Measurements from ENCODE around the gene AVPR1B. TPM values are rescaled to one million over a fixed set of nuclear protein-coding genes. Genes with fewer than 3 reads are reported as not detected.

The AVPR1B gene
- total RNA-seq, 1 experiment from 2014 or later = not detected

DNA sequence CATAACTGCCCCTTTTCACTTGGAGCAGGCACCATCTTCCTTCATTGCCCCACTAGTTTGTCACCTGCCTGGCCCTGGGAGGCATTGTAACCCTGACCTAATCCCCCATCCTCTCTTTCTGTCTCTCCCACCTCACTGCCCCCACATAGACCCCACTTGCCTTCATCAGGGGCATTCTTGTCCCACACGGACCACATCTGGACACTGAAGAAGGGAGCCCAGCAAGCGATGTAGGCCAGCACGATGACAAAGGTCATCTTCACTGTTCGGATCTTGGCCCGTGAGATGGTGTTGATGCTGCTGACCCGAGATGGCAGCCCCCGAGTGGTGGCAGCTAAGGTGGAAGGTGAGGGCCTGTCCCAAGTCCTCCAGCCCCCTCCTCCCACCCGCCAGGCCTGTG lies 1.4 kb downstream of the AVPR1B start:
- no peak overlapping the region for H3K27ac Mint-ChIP-seq (ENCODE audit: unreplicated experiment)
- CTCF ChIA-PET = no interaction called here
- H3K27me3 Mint-ChIP-seq (ENCODE audit: insufficient read depth, unreplicated experiment) = peaks cover 22% of the 10 kb centered on the region
- no peak overlapping the region for H3K4me3 ChIP-seq (ENCODE audit: low read depth, low read length)
- TF ChIP-seq, protein P1, sequence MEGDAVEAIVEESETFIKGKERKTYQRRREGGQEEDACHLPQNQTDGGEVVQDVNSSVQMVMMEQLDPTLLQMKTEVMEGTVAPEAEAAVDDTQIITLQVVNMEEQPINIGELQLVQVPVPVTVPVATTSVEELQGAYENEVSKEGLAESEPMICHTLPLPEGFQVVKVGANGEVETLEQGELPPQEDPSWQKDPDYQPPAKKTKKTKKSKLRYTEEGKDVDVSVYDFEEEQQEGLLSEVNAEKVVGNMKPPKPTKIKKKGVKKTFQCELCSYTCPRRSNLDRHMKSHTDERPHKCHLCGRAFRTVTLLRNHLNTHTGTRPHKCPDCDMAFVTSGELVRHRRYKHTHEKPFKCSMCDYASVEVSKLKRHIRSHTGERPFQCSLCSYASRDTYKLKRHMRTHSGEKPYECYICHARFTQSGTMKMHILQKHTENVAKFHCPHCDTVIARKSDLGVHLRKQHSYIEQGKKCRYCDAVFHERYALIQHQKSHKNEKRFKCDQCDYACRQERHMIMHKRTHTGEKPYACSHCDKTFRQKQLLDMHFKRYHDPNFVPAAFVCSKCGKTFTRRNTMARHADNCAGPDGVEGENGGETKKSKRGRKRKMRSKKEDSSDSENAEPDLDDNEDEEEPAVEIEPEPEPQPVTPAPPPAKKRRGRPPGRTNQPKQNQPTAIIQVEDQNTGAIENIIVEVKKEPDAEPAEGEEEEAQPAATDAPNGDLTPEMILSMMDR (IDR thresholded peaks at IDR 0.05; ENCODE audit: insufficient read depth in 1 of 2, low read depth in 1 of 2, low read length in 1 of 2, severe bottlenecking in 1 of 2, unreplicated experiment in 1 of 2) = no peak
- H3K36me3 ChIP-seq (ENCODE audit: control insufficient read depth, insufficient read depth, low read length) = no peaks in the 10 kb centered on the region
- no TSS peak for BruUV-seq (replicated peaks)
- peaks cover 13% of the 10 kb centered on the region for H3K4me1 Mint-ChIP-seq (ENCODE audit: low read depth, unreplicated experiment)
- POLR2A ChIA-PET = no interaction called here
- peaks cover 10% of the 10 kb centered on the region for H3K9me3 Mint-ChIP-seq (ENCODE audit: unreplicated experiment)
- intact Hi-C loops (cut with micrococcal nuclease; ENCODE audit: unreplicated experiment) = no loop called here
- H3K4me3 Mint-ChIP-seq (ENCODE audit: unreplicated experiment) = no peak overlapping the region
- H3K4me1 ChIP-seq = no peaks in the 10 kb centered on the region
- H3K27me3 ChIP-seq (replicated peaks; ENCODE audit: control insufficient read depth, insufficient read depth, low read length) = no peaks in the 10 kb centered on the region
- peaks cover 7% of the 10 kb centered on the region for H3K9me3 ChIP-seq
- DNase-seq = no peak
- no peaks in the 10 kb centered on the region for H3K36me3 Mint-ChIP-seq (ENCODE audit: insufficient read depth, unreplicated experiment)

DNA sequence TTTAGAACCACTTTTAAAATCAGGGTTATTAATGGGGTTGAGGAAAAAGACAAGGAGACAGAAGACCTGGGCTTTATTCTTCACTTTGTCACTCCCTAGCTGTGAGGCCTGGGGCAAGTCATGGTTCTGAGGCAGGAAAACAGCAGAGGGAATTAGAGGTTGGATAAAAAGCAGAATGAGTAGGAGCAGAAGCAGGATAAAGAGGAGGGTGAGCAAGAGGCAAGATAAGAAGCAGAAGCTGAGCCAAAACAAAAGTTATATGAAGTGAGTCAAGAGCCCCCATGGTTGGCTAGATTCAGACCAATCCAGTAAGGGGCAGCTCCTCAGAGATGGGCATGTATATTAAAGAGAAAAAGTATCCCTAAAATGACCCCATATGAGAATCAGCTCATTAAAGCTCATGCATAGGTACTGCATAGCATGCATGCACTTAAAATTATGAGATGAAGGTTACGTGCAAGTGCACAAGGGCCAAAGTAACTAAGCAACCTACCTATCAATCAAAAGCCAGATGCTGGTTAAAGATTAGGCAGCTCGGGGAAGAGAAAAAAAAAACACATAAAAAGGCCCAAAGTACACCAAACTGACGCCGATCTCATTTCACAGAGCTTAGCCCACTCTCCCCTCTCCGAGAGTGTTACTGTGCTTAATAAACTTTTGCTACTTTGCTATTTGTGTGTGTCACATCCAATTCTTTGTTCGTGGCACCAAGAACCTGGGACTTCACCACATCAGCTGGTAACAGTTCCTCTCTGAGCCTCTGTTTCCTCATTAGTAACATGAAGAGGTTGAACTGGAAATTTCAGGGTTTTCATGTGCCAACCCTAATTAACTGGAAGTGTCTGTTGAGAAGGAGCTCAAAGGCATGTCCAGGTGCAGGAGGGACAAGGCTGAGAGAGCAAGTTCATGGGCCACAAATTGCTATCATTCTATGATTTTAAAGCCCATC lies 2.2 kb downstream of the AVPR1B start:
- Histone ChIP-seq H3K4me1 (no peaks in the 10 kb centered on the region), H3K36me3 (ENCODE audit: control insufficient read depth, insufficient read depth, low read length) (no peaks in the 10 kb centered on the region), H3K9me3 (peaks cover 3% of the 10 kb centered on the region; the same call in 1 of the 2 replicates), H3K27me3 (replicated peaks; ENCODE audit: control insufficient read depth, insufficient read depth, low read length) (no peaks in the 10 kb centered on the region), H3K4me3 (ENCODE audit: low read depth, low read length) (no peak overlapping the region)
- CTCF ChIA-PET = no interaction called here
- Mint-ChIP-seq H3K27ac (ENCODE audit: unreplicated experiment) (no peak overlapping the region), H3K27me3 (ENCODE audit: insufficient read depth, unreplicated experiment) (peaks cover 17% of the 10 kb centered on the region), H3K4me1 (ENCODE audit: low read depth, unreplicated experiment) (peaks cover 13% of the 10 kb centered on the region), H3K9me3 (ENCODE audit: unreplicated experiment) (peaks cover 1% of the 10 kb centered on the region), H3K36me3 (ENCODE audit: insufficient read depth, unreplicated experiment) (no peaks in the 10 kb centered on the region), H3K4me3 (ENCODE audit: unreplicated experiment) (no peak overlapping the region)
- TF ChIP-seq, protein P1 (IDR thresholded peaks at IDR 0.05; ENCODE audit: insufficient read depth in 1 of 2, low read depth in 1 of 2, low read length in 1 of 2, severe bottlenecking in 1 of 2, unreplicated experiment in 1 of 2) = no peak
- intact Hi-C loops (cut with micrococcal nuclease; ENCODE audit: unreplicated experiment) = no loop called here
- no peak for DNase-seq
- BruUV-seq (replicated peaks) = no TSS peak
- POLR2A ChIA-PET = no interaction called here

DNA sequence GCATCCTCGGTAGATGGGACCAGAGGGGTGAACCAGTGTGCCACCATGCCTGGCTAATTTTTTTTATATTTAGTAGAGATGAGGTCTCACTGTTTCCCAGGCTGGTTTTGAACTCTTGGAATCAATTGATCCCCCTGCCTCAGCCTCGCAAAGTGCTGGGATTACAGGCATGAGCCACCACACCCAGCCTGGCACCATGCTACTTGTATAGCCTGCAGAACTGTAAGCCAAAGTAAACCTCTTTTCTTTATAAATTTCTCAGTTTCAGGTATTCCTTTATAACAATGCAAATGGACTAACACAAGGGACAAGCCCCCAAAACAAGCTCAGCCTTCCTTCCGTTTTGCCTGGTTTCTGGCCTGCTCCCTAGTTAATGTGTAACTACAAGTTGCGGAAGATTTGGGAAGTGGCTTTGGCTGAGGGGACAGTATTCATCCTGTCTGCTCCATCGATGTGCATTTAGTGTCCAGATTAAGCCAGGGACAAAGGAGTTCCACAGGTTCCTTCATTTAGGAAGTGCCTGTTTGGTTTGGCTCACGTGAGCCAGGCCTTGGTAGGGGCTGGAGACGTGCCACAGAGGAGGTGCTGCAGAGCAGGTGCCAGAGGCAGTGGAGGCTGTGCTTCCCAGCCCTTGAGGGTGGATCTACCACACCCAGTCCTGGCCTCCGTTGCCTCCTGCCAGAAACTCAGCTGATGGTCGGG lies 4.4 kb downstream of the AVPR1B start:
- BruUV-seq (replicated peaks) = no TSS peak
- peaks cover 11% of the 10 kb centered on the region for H3K27me3 Mint-ChIP-seq (ENCODE audit: insufficient read depth, unreplicated experiment)
- Histone ChIP-seq H3K4me3 (ENCODE audit: low read depth, low read length) (no peak overlapping the region), H3K36me3 (ENCODE audit: control insufficient read depth, insufficient read depth, low read length) (no peaks in the 10 kb centered on the region), H3K9me3 (no peaks in the 10 kb centered on the region), H3K27me3 (replicated peaks; ENCODE audit: control insufficient read depth, insufficient read depth, low read length) (no peaks in the 10 kb centered on the region), H3K4me1 (no peaks in the 10 kb centered on the region)
- H3K36me3 Mint-ChIP-seq (ENCODE audit: insufficient read depth, unreplicated experiment) = no peaks in the 10 kb centered on the region
- no peaks in the 10 kb centered on the region for H3K9me3 Mint-ChIP-seq (ENCODE audit: unreplicated experiment)
- ChIA-PET CTCF (interaction anchor here (1.0 kb wide), 1 partner anchor 84 kb away, joined by 5 read pairs; no protein-coding TSS in a partner anchor), POLR2A (no interaction called here)
- no peak for DNase-seq
- intact Hi-C loops (cut with micrococcal nuclease; ENCODE audit: unreplicated experiment) = no loop called here
- TF ChIP-seq, protein P1 (IDR thresholded peaks at IDR 0.05; ENCODE audit: insufficient read depth in 1 of 2, low read depth in 1 of 2, low read length in 1 of 2, severe bottlenecking in 1 of 2, unreplicated experiment in 1 of 2) = no peak
- H3K4me3 Mint-ChIP-seq (ENCODE audit: unreplicated experiment) = no peak overlapping the region
- no peak overlapping the region for H3K27ac Mint-ChIP-seq (ENCODE audit: unreplicated experiment)
- H3K4me1 Mint-ChIP-seq (ENCODE audit: low read depth, unreplicated experiment) = peaks cover 11% of the 10 kb centered on the region

Data from Caco-2 (cell line).